ENCODE measurements around the gene ATP8A2. TPM values are rescaled to one million over a fixed set of nuclear protein-coding genes. Genes with fewer than 3 reads are reported as not detected.
A peak's percentile ranks its signal among the peaks of the same experiment; 100 is the strongest.

The ATP8A2 gene
- total RNA-seq, 1 donor from 2014 or later, result 1.7 TPM

DNA sequence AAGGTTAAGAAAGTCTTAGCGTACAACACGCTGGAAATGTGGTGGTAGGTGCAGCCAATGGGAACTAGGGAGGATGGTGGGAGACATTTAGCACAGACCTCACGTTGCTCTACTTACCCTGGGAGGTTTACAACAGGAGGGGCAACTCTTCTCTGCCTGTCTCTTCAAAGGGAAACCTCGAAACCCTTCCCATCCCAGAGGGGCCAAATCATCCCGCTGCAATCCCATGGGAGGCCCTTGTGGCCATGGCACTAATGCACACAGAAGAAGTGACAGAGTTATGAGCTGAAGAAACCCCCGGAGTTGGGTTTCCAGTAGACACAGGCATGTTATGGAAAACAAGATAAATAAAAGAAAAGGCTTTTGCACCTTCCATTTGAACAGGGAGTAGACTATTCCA is 644.4 kb downstream of the ATP8A2 start:
- intact Hi-C loops (cut with DNase I), result no loop called here
- H3K4me3 ChIP-seq, result no peak overlapping the region
- no peak for ATAC-seq
- DNase-seq, result no peak
- H3K27me3 ChIP-seq (ENCODE audit: low read depth), result peaks cover 8% of the 10 kb centered on the region
- H3K36me3 ChIP-seq, result no peaks in the 10 kb centered on the region
- TF ChIP-seq, protein P1, sequence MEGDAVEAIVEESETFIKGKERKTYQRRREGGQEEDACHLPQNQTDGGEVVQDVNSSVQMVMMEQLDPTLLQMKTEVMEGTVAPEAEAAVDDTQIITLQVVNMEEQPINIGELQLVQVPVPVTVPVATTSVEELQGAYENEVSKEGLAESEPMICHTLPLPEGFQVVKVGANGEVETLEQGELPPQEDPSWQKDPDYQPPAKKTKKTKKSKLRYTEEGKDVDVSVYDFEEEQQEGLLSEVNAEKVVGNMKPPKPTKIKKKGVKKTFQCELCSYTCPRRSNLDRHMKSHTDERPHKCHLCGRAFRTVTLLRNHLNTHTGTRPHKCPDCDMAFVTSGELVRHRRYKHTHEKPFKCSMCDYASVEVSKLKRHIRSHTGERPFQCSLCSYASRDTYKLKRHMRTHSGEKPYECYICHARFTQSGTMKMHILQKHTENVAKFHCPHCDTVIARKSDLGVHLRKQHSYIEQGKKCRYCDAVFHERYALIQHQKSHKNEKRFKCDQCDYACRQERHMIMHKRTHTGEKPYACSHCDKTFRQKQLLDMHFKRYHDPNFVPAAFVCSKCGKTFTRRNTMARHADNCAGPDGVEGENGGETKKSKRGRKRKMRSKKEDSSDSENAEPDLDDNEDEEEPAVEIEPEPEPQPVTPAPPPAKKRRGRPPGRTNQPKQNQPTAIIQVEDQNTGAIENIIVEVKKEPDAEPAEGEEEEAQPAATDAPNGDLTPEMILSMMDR (IDR thresholded peaks at IDR 0.05), result no peak
- H3K4me1 ChIP-seq, result peaks cover 16% of the 10 kb centered on the region
- no peaks in the 10 kb centered on the region for H3K9me3 ChIP-seq
- H3K27ac ChIP-seq, result no peak overlapping the region

DNA sequence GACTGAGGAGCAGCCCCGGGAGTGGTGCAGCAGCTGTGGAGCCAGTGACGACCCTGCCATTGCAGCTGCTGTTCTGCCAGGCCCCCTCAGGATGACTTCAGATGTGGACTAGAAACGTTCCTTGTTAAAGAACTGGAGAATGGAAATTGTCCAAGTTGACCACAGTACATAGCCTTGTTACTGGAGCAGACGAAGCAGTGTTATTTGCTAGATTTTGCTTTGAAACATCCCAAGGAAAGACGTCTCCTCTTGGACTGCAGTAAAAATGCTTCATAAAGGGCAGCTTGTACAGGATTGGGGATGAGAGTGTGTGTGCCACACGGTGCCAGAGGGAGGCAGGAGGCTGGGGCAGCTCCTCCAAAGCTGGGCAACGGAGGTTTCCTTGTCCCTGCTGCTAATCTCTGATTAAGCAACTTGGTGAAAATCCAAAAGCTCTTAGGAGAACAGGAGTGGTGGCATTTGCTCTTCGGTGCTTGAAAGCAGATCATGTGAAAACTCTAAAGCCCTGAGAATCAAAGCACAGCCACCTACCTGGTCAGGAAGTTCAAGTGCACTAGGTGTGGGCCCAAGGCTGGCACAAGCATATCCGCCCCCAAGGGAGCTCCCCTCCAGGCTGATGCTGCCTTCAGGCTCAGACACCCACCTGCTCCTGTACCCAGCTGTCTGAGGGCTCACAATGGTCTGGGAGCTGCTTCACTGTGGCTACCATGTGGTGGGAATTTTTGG is 645.6 kb downstream of the ATP8A2 start:
- peak overlapping the region; percentile 46 for H3K27ac ChIP-seq
- TF ChIP-seq, protein P1 (IDR thresholded peaks at IDR 0.05), result no peak
- intact Hi-C loops (cut with DNase I), result no loop called here
- no peaks in the 10 kb centered on the region for H3K36me3 ChIP-seq
- peaks cover under 1% of the 10 kb centered on the region for H3K27me3 ChIP-seq (ENCODE audit: low read depth)
- peak; percentile 65 for DNase-seq
- no peak overlapping the region for H3K4me3 ChIP-seq
- H3K4me1 ChIP-seq, result peaks cover 27% of the 10 kb centered on the region
- ATAC-seq, result peak; percentile 81 to 83
- no peaks in the 10 kb centered on the region for H3K9me3 ChIP-seq

DNA sequence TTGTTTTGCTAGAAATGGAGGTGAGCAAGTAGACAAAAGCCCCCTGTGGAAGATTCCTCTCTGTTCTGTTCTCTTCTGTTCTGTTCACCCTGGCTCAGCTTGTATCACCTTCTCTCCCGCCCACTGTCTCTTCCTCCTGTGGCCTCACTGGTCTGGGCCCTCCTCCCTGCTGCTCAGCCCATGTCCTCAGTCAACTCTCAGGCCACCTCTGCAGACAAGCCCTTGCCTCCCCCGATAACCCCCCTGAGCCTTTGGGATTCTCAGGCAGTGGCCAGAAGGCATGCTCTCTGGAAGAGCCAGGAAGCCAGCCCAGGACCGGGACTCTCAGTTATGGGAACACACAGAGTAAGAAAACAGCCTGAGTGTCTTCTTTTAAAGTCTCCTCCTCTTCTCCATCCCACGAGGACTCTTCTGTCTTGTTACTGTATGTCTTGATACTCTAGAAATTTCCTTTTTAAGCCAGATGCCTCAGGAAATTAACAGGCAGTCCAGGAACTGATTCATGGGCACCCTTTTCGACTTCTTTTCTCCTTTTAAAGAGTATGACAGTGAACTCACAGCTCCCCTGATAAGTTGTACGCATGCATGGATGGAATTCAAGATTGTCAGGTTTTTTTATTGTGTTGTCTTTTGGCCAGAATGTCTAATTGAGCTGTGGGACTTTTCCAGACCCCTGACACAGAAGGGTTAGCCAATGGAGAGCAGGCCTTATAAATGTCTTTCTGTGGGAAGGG is 646.3 kb downstream of the ATP8A2 start:
- H3K4me1 ChIP-seq, result peaks cover 29% of the 10 kb centered on the region
- intact Hi-C loops (cut with DNase I), result no loop called here
- H3K27ac ChIP-seq, result peak overlapping the region; percentile 46
- TF ChIP-seq, protein P1 (IDR thresholded peaks at IDR 0.05), result no peak
- no peaks in the 10 kb centered on the region for H3K9me3 ChIP-seq
- ATAC-seq, result peak in 1 of 2 donors; percentile 3
- H3K36me3 ChIP-seq, result no peaks in the 10 kb centered on the region
- no peak overlapping the region for H3K4me3 ChIP-seq
- no peaks in the 10 kb centered on the region for H3K27me3 ChIP-seq (ENCODE audit: low read depth)
- DNase-seq, result no peak

DNA sequence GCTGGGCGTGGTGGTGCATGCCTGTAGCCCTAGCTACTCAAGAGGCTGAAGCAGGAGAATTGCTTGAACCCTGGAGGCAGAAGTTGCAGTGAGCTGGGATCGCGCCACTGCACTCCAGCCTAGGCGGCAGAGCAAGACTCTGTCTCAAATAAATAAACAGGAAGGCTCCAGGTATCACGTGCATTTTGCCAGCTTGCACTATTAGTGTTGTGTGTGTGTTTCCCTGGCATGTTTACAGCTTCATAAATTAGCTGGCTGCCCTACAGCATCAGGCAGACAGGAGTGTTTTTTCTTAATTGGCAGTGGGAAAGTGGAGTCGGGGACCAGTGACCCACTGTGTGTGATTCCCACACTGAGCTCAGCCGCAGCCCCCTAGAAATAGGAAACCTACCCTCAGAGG is 647.5 kb downstream of the ATP8A2 start:
- intact Hi-C loops (cut with DNase I), result no loop called here
- Histone ChIP-seq H3K36me3 (no peaks in the 10 kb centered on the region), H3K27me3 (ENCODE audit: low read depth) (no peaks in the 10 kb centered on the region), H3K4me3 (no peak overlapping the region), H3K27ac (no peak overlapping the region), H3K4me1 (peaks cover 29% of the 10 kb centered on the region), H3K9me3 (no peaks in the 10 kb centered on the region)
- TF ChIP-seq, protein P1 (IDR thresholded peaks at IDR 0.05), result no peak
- no peak for ATAC-seq
- no peak for DNase-seq

DNA sequence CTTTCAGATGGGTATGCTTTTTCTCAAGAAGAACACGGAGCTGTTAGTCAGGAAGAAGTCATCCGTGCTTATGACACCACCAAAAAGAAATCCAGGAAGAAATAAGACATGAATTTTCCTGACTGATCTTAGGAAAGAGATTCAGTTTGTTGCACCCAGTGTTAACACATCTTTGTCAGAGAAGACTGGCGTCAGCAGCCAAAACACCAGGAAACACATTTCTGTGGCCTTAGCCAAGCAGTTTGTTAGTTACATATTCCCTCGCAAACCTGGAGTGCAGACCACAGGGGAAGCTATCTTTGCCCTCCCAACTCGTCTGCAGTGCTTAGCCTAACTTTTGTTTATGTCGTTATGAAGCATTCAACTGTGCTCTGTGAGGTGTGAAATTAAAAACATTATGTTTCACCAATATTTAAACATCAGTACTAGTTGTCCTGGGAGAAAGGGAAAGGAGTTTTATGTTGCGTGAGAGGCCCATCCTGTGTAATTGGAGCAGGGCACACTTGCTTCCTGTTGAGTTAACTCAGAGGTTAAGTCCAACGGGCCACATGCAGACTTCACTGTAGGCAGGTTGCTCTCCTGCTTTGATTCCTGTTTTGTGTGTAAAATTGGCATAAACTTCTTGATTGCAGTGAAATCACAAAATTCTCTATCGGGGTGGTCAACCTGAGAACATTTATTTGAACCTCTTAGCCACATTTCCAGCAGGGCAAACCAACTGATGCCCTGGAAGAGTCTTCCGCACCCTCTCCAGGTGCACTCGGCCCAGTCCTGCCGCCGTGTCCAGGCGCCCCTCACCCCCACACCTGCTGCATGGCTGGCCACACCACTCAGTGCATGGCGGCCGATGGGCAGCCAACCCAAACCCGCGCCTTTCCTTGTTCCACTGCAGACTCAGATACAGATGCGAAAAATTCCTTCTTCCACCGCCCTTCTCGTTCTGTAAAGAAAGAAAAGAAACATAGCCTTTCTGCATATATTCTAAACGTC is 648.4 kb downstream of the ATP8A2 start:
- Histone ChIP-seq H3K27me3 (ENCODE audit: low read depth) (no peaks in the 10 kb centered on the region), H3K4me3 (no peak overlapping the region), H3K9me3 (no peaks in the 10 kb centered on the region), H3K36me3 (no peaks in the 10 kb centered on the region), H3K27ac (no peak overlapping the region), H3K4me1 (peaks cover 29% of the 10 kb centered on the region)
- intact Hi-C loops (cut with DNase I), result no loop called here
- no peak for DNase-seq
- no peak for ATAC-seq
- TF ChIP-seq, protein P1 (IDR thresholded peaks at IDR 0.05), result no peak

All from lower lobe of right lung (tissue), 2 donors.